ENCODE measurements around the gene TCEAL9.

The TCEAL9 gene, protein sequence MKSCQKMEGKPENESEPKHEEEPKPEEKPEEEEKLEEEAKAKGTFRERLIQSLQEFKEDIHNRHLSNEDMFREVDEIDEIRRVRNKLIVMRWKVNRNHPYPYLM

DNA sequence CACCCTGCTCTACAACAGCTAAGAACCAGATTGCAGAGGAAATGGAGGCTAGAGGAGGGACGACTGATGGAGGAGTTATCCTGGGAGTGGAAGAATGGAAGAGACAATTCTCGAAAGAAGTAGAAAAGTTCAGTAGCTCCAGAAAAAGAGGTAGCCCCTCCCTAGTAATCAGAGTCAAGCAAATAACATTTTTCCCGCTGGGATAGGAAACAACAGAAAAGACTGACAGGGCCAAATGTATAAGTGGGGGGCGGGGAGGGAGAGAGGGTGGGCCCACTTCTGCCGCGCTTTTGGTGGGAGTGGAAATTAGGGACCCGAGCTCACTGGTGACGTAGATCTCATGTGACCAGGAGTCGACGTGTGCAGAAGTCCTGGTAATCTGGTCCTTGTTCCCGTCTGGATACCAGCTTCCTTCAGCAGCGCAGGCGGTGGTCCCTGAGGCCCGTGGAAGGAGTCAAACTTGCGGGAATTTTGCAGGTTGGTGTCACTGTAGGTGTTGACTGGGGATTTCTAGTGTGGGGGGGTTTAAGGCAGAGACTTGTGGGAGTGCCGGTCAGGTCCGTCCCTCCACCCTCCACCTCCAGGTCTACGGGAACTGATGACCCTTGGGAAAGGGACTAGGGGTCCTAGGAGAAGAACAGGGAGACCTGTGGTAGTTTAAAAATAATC, at the start of gene TCEAL9:
Gene TCEAL9, plus strand, starts transcription at position 377 of the 669 bp plus-strand sequence. CDS start 1,179 bp downstream, outside the sequence.
- H3K27ac ChIP-seq, result peak within 1 kb of the TSS in 9 of 11 experiments; percentile 50 to 66 (median 57); a peak in 18 of 22 replicates
- no peak for TF ChIP-seq Cebpa-rat (IDR thresholded peaks at IDR 0.05)

DNA sequence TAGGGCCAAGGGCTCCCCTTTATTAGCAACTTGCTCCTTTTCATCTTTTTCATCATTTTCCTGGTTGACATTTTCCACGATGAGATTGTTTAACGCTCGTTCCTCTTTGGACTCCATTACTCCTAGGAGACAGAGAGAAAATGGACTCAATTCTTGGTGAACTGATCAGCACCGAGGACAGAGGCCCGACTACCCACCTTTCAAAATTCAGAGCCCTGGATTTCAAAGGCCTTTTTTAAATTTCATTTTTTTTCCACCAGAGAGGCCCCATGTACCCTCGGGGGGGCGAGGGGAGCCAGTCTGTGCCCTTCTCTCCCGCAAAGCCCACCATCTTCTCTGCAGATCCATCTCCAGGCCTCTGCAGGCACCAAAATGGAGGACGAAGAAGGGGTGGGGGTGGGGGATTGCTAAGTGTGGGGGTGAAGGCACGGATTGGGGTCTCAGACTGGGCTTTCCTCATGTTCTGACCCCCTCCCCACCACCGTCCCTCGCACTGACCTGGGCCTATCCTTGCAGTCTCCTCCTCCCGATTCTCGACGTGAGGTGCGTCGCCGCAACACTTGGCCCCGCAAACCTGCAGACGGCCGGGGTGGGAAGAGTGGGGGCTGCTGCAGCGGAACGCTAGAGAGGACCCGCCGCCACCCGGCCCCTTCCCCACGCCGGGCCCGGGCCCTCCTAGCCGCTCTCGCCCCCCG, 46.3 kb upstream of the TCEAL9 start:
- no peaks in the 10 kb centered on the region for H3K4me1 ChIP-seq
- no peaks in the 10 kb centered on the region for H4K20me1 ChIP-seq
- H3K9ac ChIP-seq, result no peak overlapping the region
- TF ChIP-seq Cebpa-rat (IDR thresholded peaks at IDR 0.05), result no peak
- peaks cover 7 to 15% (median 11%) of the 10 kb centered on the region in 11 experiments; a peak in 16 of 22 replicates for H3K9me3 ChIP-seq (replicated peaks in 1 of 11)
- no peak overlapping the region for H3K4me2 ChIP-seq
- no peaks in the 10 kb centered on the region for H3K36me3 ChIP-seq
- peaks cover 0 to 32% (median 7%) of the 10 kb centered on the region in 11 experiments; a peak in 11 of 22 replicates for H3K27me3 ChIP-seq
- H3K4me3 ChIP-seq, result no peak overlapping the region
- no peak overlapping the region for H3K27ac ChIP-seq

More for the DNA sequence above, at the start of gene TCEAL9:
- H3K9ac ChIP-seq, result peak within 1 kb of the TSS; percentile 67 to 80 (median 75)
- H3K4me3 ChIP-seq, result peak within 1 kb of the TSS; percentile 63 to 80 (median 74)
- H3K4me2 ChIP-seq, result peak within 1 kb of the TSS; percentile 48 to 77 (median 66)
- peaks cover 0 to 7% (median 0%) of the 10 kb centered on the region in 10 experiments; a peak in 4 of 20 replicates for H3K4me1 ChIP-seq
- H3K9me3 ChIP-seq (replicated peaks in 1 of 11), result no peaks in the 10 kb centered on the region
- H4K20me1 ChIP-seq, result no peaks in the 10 kb centered on the region
- peaks cover 0 to 19% (median 10%) of the 10 kb centered on the region in 11 experiments; a peak in 10 of 22 replicates for H3K27me3 ChIP-seq
- H3K36me3 ChIP-seq, result no peaks in the 10 kb centered on the region

DNA sequence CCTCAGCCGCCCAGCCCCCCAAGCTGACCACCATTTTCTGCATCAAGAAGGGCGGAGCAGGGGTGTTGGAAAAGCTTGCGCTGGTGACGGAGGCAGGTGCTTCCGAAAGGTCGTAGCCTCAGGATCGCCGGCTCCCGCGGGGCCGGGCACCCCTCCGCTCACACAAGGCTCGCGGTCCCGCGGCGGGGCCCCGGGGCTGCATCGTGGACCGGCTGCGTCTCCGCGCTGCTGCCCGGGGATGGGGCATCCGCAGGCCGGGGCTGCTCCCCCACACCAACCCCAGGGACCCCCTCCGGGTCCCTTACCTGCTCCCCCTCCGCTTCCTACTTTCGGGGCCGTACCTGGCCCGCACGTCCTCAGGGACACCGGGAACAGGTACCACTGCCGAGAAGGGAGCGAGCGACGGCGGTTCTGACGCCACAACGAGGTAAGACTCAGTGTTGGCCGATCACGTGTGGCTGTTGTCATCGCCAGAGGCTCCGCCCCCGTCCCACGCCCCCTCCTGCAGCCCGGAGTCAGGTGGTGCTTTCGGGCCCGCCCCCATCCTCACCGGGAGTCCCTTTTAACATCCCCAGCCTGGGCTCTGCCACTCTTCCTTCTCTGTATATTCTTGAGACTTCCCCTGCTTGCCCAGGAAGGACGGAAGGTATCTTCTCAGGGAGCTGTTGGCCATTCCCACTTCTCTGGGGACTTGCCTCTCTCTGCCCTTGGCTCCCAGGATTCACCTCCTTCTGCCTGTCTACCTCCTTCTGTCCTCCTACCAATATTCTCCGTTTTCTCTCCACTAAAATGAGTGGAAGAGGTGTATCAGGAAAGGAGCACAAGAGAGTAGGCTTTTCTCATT, 45.5 kb upstream of the TCEAL9 start, which contains the start of gene BEX2:
Gene BEX2, minus strand, starts transcription at position 436 of the 844 bp plus-strand sequence. CDS start 1,014 bp downstream, outside the sequence.
- no peaks in the 10 kb centered on the region for H3K36me3 ChIP-seq
- H3K27me3 ChIP-seq, result peaks cover 0 to 32% (median 7%) of the 10 kb centered on the region in 11 experiments; a peak in 11 of 22 replicates
- peaks cover 7 to 15% (median 11%) of the 10 kb centered on the region in 11 experiments; a peak in 16 of 22 replicates for H3K9me3 ChIP-seq (replicated peaks in 1 of 11)
- H4K20me1 ChIP-seq, result no peaks in the 10 kb centered on the region
- H3K4me2 ChIP-seq, result no peak within 1 kb of the TSS
- no peak within 1 kb of the TSS for H3K4me3 ChIP-seq
- TF ChIP-seq Cebpa-rat (IDR thresholded peaks at IDR 0.05), result no peak
- no peaks in the 10 kb centered on the region for H3K4me1 ChIP-seq
- no peak within 1 kb of the TSS for H3K9ac ChIP-seq
- H3K27ac ChIP-seq, result no peak within 1 kb of the TSS

DNA sequence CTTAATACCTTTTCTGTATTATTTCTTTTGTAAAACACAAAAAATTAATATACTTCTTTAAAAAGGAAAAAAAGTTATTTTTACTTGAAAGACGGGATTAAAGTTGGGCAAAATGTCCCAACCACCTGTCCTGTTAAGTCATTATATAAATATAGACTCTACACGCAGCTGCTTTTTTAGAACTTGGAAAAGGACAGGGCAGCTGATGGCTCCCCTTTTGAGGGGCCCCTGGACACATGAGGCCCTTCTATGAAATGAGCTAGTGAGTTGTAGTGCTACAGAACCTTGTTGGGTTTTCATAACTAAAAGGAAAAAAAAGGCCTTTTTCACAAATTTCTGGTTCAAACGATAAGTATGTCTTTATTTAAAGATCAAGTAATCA, 44.9 kb upstream of the TCEAL9 start:
- no peak for TF ChIP-seq Cebpa-rat (IDR thresholded peaks at IDR 0.05)
- Histone ChIP-seq H3K9me3 (replicated peaks in 1 of 11) (peaks cover 7 to 15% (median 11%) of the 10 kb centered on the region in 11 experiments; a peak in 16 of 22 replicates), H4K20me1 (no peaks in the 10 kb centered on the region), H3K4me2 (no peak overlapping the region), H3K4me1 (no peaks in the 10 kb centered on the region), H3K36me3 (no peaks in the 10 kb centered on the region), H3K27ac (no peak overlapping the region), H3K4me3 (no peak overlapping the region), H3K27me3 (peaks cover 0 to 32% (median 7%) of the 10 kb centered on the region in 11 experiments; a peak in 11 of 22 replicates), H3K9ac (no peak overlapping the region)

DNA sequence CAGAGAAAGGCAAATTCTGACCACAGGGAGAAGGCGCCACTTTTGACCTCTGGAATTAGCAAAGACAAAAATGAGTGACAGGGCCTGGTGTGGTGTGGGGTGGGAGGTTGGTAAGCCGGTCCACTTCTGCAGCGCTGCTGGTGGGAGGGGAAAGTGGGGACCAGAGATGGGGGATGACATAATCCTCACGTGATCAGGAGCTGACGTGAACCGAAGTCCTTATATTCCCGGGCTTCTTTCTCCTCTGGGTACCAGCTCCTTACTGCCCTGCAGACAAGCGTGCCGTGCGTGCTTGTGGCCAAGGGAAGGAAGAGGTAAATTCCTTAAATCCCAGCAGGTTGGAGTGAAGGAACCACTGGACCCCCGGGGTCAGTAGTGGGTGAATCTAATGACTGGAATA, 26.3 kb upstream of the TCEAL9 start, which contains the start of gene TCEAL7:
Gene TCEAL7, plus strand, starts transcription at position 249 of the 400 bp plus-strand sequence. CDS start 1,165 bp downstream, outside the sequence.
- H3K4me1 ChIP-seq, result 0 out of 20 replicates have a peak, but pooled peaks cover 0 to 6% (median 0%) of the 10 kb centered on the region in 10 experiments
- no peak within 1 kb of the TSS for H3K4me2 ChIP-seq
- H3K9me3 ChIP-seq (replicated peaks in 1 of 11), result no peaks in the 10 kb centered on the region
- no peak within 1 kb of the TSS for H3K4me3 ChIP-seq
- H3K27me3 ChIP-seq, result peaks cover 22 to 41% (median 35%) of the 10 kb centered on the region in 11 experiments
- H3K9ac ChIP-seq, result no peak within 1 kb of the TSS
- TF ChIP-seq Cebpa-rat (IDR thresholded peaks at IDR 0.05), result no peak
- H3K27ac ChIP-seq, result no peak within 1 kb of the TSS
- H4K20me1 ChIP-seq, result no peaks in the 10 kb centered on the region
- H3K36me3 ChIP-seq, result no peaks in the 10 kb centered on the region

DNA sequence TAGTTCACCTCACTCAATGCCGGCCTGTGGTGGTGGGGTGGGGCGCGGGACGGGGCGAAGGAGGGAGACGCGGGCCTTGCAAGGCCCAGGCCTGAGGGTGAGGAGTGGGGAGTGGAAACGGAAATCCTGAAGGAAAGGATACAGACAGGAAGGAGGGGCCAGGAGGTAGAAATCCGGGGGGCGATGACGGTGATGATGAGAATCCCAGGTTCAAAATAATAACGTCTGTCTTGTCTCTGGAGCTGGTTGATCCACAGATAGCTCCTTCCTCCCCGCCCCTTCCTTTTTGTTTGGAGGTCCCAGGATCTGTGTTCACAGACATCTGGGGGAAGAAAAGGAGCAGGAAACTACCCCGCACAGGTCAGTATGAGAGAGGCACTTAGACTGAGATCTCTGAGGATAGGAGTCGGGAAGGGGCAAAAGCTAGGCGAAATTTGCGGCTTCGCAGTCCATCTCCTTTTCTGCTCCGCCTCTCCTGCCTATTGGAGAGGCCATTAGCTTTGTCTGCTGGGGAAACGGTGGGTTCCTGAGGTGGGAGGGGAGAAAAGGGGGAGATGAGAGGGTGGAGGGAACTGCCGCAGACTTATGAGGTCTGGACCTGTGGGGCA, 25.5 kb upstream of the TCEAL9 start:
- Histone ChIP-seq H3K4me1 (0 out of 20 replicates have a peak, but pooled peaks cover 0 to 6% (median 0%) of the 10 kb centered on the region in 10 experiments), H3K27ac (no peak overlapping the region), H4K20me1 (no peaks in the 10 kb centered on the region), H3K9ac (no peak overlapping the region), H3K4me3 (no peak overlapping the region), H3K4me2 (no peak overlapping the region), H3K9me3 (replicated peaks in 1 of 11) (no peaks in the 10 kb centered on the region), H3K36me3 (no peaks in the 10 kb centered on the region), H3K27me3 (peaks cover 25 to 46% (median 35%) of the 10 kb centered on the region in 11 experiments)
- no peak for TF ChIP-seq Cebpa-rat (IDR thresholded peaks at IDR 0.05)

DNA sequence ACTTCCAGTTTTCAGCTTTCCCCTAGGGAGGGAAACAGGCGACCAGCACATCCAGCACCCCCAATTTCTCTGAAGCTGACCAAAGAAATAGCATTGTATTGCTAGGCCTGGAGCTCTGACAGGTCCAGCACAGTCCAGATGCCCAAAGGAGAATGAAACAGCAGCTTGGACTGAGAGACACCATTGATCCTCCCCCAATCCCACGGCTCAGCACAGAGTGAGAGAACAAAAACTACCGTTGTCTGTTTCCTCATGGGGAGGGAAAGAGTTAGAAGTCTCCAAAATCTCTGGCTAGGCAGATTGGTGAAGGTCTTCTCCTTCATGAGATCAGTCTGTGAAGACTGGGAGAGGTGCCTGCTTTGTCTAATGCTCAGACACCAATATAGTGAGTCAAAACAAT, 17.6 kb upstream of the TCEAL9 start:
- Histone ChIP-seq H3K4me1 (no peaks in the 10 kb centered on the region), H3K36me3 (no peaks in the 10 kb centered on the region), H3K27ac (no peak overlapping the region), H3K4me2 (no peak overlapping the region), H3K27me3 (peaks cover 13 to 55% (median 30%) of the 10 kb centered on the region in 11 experiments; a peak in 18 of 22 replicates), H3K9ac (no peak overlapping the region), H4K20me1 (no peaks in the 10 kb centered on the region), H3K9me3 (replicated peaks in 1 of 11) (no peaks in the 10 kb centered on the region), H3K4me3 (no peak overlapping the region)
- TF ChIP-seq Cebpa-rat (IDR thresholded peaks at IDR 0.05), result no peak

DNA sequence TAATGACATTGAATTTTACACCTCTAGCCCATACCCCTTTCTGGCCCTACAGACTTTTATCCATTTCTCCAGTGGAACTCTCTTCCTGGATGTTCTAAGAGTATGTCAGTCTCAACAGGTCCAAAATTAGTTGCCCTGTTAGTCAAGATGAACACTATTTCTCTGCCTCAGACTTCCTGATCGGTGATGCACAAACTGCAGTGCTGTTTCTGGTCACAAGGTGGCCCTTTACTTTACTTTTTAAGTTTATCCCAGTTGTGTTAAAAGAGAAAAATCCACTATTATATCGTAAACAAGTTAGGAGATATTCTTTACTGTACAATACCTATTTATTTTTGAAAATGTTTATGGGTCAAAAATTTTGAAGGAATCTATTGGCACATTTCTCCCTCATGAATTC, 13.2 kb upstream of the TCEAL9 start:
- H3K36me3 ChIP-seq, result no peaks in the 10 kb centered on the region

More for the DNA sequence above, 13.2 kb upstream of the TCEAL9 start:
- H3K9ac ChIP-seq, result no peak overlapping the region
- no peak overlapping the region for H3K27ac ChIP-seq
- H3K4me1 ChIP-seq, result no peaks in the 10 kb centered on the region
- no peak overlapping the region for H3K4me2 ChIP-seq
- no peaks in the 10 kb centered on the region for H3K9me3 ChIP-seq (replicated peaks in 1 of 11)
- TF ChIP-seq Cebpa-rat (IDR thresholded peaks at IDR 0.05), result no peak
- H4K20me1 ChIP-seq, result no peaks in the 10 kb centered on the region
- H3K4me3 ChIP-seq, result no peak overlapping the region
- H3K27me3 ChIP-seq, result peaks cover 2 to 54% (median 21%) of the 10 kb centered on the region in 11 experiments; a peak in 17 of 22 replicates
